Muscle of leg (tissue), 16 donors: Measurements from ENCODE around the gene C2orf92. TPM values are rescaled to one million over a fixed set of nuclear protein-coding genes. Genes with fewer than 3 reads are reported as not detected.
"Not testable (repeated sequence)": the region's sequence is repeated elsewhere in the genome, so short reads cannot be mapped to it uniquely, and the experiment has no call there.

Source experiments
- DNase-seq: peaks from one replicate; pipeline ENCODE4 v3.0.0; 2013
- H3K27ac ChIP-seq: one replicate; pipeline ENCODE4 v1.5.1; 2013; ENCODE audit warnings: mild to moderate bottlenecking, low read length, control low read depth
- H3K27me3 ChIP-seq: one replicate; pipeline ENCODE4 v1.6.1; 2013; ENCODE audit warnings: low read length; ENCODE audit not compliant: control insufficient read depth, insufficient read depth
- H3K36me3 ChIP-seq: one replicate; pipeline ENCODE4 v1.6.1; 2013; ENCODE audit warnings: low read length; ENCODE audit not compliant: control insufficient read depth, insufficient read depth
- H3K4me1 ChIP-seq: one replicate; pipeline ENCODE4 v1.6.1; 2013; ENCODE audit warnings: low read length; ENCODE audit not compliant: control insufficient read depth, insufficient read depth
- H3K4me3 ChIP-seq: one replicate; pipeline ENCODE4 v1.5.1; 2013; ENCODE audit warnings: low read length, control low read depth
- H3K9me3 ChIP-seq: replicated peaks from 2 replicates; pipeline ENCODE4 v1.6.1; 2013; ENCODE audit warnings: low read depth, low read length; ENCODE audit not compliant: control insufficient read depth
- WGBS: methylation state at CpG from one replicate; pipeline ENCODE4 v1.1.5; 2013; ENCODE audit warnings: missing lambda C conversion rate; ENCODE audit not compliant: insufficient coverage; 5-methylcytosine and 5-hydroxymethylcytosine counted together
- long read RNA-seq, 11 donors: transcript quantifications; one replicate each; lab custom pipeline, GENCODE V29; 2026
- polyA plus RNA-seq, 8 donors: library from polyadenylated mRNA; unstranded; fragments of 120-200 nt; gene quantifications; one replicate each; pipeline versions ENCODE4 v1.2.1 to v1.2.3, GENCODE V29; 2013; ENCODE audit warnings: inconsistent platforms in 1 of 8, low replicate concordance in 1 of 8; ENCODE audit not compliant: insufficient read length in 8 of 8, insufficient read depth in 1 of 8
- total RNA-seq: library from RNA; stranded (reverse); fragments of 120-200 nt; gene quantifications from one replicate; pipeline ENCODE4 v1.2.4, GENCODE V29; 2013

C2orf92 gene
- total RNA-seq = 9.1 TPM
- 10 to 100 TPM in 5 of 8 donors, 1 to 10 TPM in 3; 4.6 to 21.1 (median 12.5) TPM for polyA plus RNA-seq
- long read RNA-seq, donor 1 = 0 reads
- long read RNA-seq, donor 2 = 0 reads
- long read RNA-seq, donor 3, partial matches to known transcripts = 0 of 1 reads
- long read RNA-seq, donor 3, other reads (novel, unspliced or antisense) = 0 of 1 reads
- long read RNA-seq, donor 4 = 0 reads
- long read RNA-seq, donor 5 = 0 reads
- long read RNA-seq, donor 6 = 0 reads
- long read RNA-seq, donor 7 = 0 reads
- long read RNA-seq, donor 8 = 0 reads
- long read RNA-seq, donor 9 = 0 reads
- long read RNA-seq, donor 10 = 0 reads
- long read RNA-seq, donor 11 = 0 reads

DNA sequence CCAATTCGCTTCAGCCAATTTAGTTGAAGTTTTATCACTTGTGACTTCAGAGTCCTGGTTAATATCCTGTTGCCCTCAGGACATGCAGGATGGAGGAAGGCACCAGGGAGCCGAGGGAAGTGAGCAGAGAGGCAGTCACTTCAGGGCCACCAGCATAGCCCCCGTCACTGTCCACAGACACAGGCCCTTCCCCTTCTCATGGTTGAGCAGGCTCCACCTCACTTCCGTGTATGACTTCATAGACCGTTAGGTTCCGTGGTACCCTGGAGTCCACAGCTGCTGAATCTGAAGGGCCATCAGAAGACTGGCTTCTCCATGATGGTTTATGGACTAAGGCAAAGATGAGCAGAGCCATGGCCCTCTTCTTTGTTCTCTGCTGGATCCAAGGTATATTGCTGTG, at the start of gene C2orf92:
Gene C2orf92 (plus strand): TSS at position 266 of the 400 bp plus-strand sequence. CDS start 76 bp downstream, at position 342.
- H3K9me3 ChIP-seq = no peaks in the 10 kb centered on the region

GRCh38 chr2:97620492-97620891, 49.0 kb upstream of the C2orf92 start:
- H3K4me3 ChIP-seq, DNase-seq, H3K27ac ChIP-seq, H3K27me3 ChIP-seq, H3K4me1 ChIP-seq, H3K36me3 ChIP-seq, H3K9me3 ChIP-seq: not testable (repeated sequence)
- 84% methylated on average over 1 of the region's 1 CpG for WGBS

More for the DNA sequence above, at the start of gene C2orf92:
- Histone ChIP-seq H3K4me3 (no peak within 1 kb of the TSS), H3K27ac (no peak within 1 kb of the TSS), H3K27me3 (no peaks in the 10 kb centered on the region), H3K4me1 (peaks cover 2% of the 10 kb centered on the region), H3K36me3 (no peaks in the 10 kb centered on the region)
- 80% methylated on average over 4 of the region's 6 CpGs for WGBS
- DNase-seq = no peak

GRCh38 chr2:97622976-97623375, 46.5 kb upstream of the C2orf92 start:
- H3K4me1 ChIP-seq = not testable (repeated sequence)

DNA sequence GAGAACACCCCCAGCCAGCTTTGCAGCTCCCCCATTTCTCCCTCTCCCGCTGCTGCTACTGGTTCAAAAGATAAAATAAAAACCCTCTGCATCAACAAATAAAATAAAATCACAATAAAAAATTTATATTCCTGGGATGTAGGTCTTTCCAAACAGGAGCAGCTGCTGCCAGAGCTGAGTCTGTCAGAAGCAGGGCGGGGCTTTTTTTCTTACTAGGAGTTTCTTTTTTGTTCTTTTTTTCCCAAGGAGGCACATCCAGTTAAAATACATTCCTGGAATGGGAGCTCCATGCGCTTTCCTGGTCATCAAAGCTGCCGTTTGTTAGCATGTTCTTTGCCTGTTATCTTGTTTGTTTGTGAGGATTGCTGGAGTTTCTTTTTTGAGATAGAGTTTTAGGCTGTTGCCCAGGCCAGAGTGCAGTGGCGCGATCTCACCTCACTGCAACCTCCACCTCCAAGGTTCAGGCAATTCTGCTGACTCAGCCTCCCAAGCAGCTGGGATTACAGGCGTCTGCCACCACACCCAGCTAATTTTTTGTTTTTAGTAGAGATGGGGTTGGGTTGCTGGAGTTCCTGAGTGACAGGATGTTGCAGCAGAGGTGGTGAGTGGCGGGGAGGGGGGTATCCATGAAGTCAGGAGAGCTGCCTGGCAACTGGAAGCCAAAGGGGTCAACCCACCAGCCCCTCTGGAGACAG, 44.0 kb upstream of the C2orf92 start:
- not testable (repeated sequence) for H3K27me3 ChIP-seq, H3K4me3 ChIP-seq, H3K27ac ChIP-seq, H3K9me3 ChIP-seq, H3K36me3 ChIP-seq, DNase-seq, H3K4me1 ChIP-seq
- no CpG with 5 or more reads among the region's 8 CpGs for WGBS

More at GRCh38 chr2:97622976-97623375, 46.5 kb upstream of the C2orf92 start:
- DNase-seq, H3K4me3 ChIP-seq, H3K9me3 ChIP-seq, H3K27ac ChIP-seq, H3K27me3 ChIP-seq, H3K36me3 ChIP-seq: not testable (repeated sequence)

DNA sequence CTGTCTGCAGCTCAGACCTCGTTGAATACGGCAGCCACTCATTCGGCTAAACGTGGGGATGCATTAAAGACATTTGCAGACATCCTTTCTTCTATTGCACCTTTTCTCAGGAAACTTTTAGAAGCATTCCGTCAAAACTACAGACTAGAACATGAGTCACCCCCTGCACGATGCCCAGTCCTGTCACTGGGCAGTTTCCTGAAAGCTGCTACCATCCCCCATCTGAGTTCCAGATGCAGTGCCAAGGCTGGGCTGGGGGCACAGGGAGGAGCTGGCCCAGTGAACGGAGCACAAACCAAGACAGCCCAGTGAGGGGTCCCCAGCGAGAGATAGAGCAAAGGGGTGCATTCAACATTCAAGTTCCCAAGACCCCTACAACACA, 43.5 kb upstream of the C2orf92 start:
- not testable (repeated sequence) for H3K4me1 ChIP-seq, H3K27me3 ChIP-seq, DNase-seq, H3K4me3 ChIP-seq, H3K9me3 ChIP-seq, H3K27ac ChIP-seq, H3K36me3 ChIP-seq
- 11% methylated on average over 4 of the region's 8 CpGs for WGBS

GRCh38 chr2:97644023-97644717, 25.3 kb upstream of the C2orf92 start:
- peaks cover 22% of the 10 kb centered on the region for H3K36me3 ChIP-seq
- no peak overlapping the region for H3K4me3 ChIP-seq
- H3K4me1 ChIP-seq = peaks cover 13% of the 10 kb centered on the region
- no peaks in the 10 kb centered on the region for H3K27me3 ChIP-seq
- no peaks in the 10 kb centered on the region for H3K9me3 ChIP-seq
- no peak for DNase-seq
- H3K27ac ChIP-seq = no peak overlapping the region
- no CpG with 5 or more reads among the region's 4 CpGs for WGBS

GRCh38 chr2:97645112-97645694, 24.3 kb upstream of the C2orf92 start:
- Histone ChIP-seq H3K27me3 (no peaks in the 10 kb centered on the region), H3K27ac (peak overlapping the region; percentile 96), H3K4me1 (peaks cover 13% of the 10 kb centered on the region), H3K36me3 (peaks cover 30% of the 10 kb centered on the region), H3K4me3 (peak overlapping the region; percentile 99), H3K9me3 (no peaks in the 10 kb centered on the region)
- DNase-seq = peak; percentile 67
- 4% methylated on average over 15 of the region's 19 CpGs for WGBS

GRCh38 chr2:97645695-97646629, 23.6 kb upstream of the C2orf92 start, which contains the start of gene COX5B:
COX5B (plus strand) TSS chr2:97646062; CDS start chr2:97646087, 25 bp downstream.
- Histone ChIP-seq H3K27ac (peak within 1 kb of the TSS; percentile 96), H3K4me3 (peak within 1 kb of the TSS; percentile 99), H3K36me3 (peaks cover 36% of the 10 kb centered on the region), H3K4me1 (peaks cover 13% of the 10 kb centered on the region), H3K9me3 (no peaks in the 10 kb centered on the region), H3K27me3 (no peaks in the 10 kb centered on the region)
- 1% methylated on average over 55 of the region's 63 CpGs for WGBS
- peak; percentile 99 for DNase-seq

GRCh38 chr2:97646977-97647376, 22.5 kb upstream of the C2orf92 start:
- Histone ChIP-seq H3K4me3 (peak overlapping the region; percentile 99), H3K9me3 (no peaks in the 10 kb centered on the region), H3K36me3 (peaks cover 39% of the 10 kb centered on the region), H3K27me3 (no peaks in the 10 kb centered on the region), H3K4me1 (peaks cover 13% of the 10 kb centered on the region), H3K27ac (no peak overlapping the region)
- 92% methylated on average over 2 of the region's 4 CpGs for WGBS
- no peak for DNase-seq
